HuH-7.5 (cell line): ENCODE measurements around the gene KRTAP2-4.
"Not testable (repeated sequence)": the region's sequence is repeated elsewhere in the genome, so short reads cannot be mapped to it uniquely, and the experiment has no call there.

Experiments
- DNase-seq: peaks from one replicate; pipeline ENCODE4 v3.0.0; 2011; ENCODE audit warnings: low spot score

The KRTAP2-4 gene, protein sequence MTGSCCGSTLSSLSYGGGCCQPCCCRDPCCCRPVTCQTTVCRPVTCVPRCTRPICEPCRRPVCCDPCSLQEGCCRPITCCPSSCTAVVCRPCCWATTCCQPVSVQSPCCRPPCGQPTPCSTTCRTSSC

GRCh38 chr17:41065829-41066624 is at the start of gene KRTAP2-4:
KRTAP2-4 (minus strand) TSS chr17:41065879; CDS start chr17:41065845, 34 bp downstream.
- DNase-seq, result no peak

DNA sequence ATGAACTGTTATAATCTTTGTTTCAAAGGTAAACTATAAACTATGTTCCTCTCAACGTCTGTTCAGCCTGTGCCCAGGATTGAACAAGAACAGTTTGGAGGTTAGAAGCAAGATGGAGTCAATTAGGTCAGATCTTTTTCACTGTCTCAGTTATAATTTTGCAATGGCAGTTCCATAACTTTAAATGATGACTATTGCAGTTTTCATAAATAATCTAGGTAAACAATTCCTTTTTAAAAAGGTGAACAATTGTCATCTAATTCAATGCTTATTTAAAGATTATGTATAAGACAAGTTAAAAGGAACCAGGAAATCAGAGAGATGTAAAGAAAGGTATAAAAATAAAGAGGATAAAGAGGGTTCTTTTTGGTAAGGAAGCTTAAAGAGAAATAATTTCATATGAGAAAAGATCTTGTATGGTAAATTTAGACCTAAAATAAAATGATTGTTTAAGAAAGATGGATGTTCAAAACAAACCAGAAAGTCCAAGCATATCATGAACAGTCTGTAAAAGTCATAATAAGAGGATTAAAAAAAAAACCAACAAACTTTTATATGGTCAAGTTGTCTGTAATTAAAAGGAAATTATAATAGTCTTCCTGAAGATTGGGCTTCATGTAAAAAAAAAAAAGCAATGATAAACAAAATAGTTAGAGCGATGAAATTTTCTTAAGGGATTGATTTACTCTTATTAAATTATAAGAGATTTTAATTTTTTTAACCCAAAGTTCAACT is 45.6 kb upstream of the KRTAP2-4 start:
- DNase-seq, result no peak

DNA sequence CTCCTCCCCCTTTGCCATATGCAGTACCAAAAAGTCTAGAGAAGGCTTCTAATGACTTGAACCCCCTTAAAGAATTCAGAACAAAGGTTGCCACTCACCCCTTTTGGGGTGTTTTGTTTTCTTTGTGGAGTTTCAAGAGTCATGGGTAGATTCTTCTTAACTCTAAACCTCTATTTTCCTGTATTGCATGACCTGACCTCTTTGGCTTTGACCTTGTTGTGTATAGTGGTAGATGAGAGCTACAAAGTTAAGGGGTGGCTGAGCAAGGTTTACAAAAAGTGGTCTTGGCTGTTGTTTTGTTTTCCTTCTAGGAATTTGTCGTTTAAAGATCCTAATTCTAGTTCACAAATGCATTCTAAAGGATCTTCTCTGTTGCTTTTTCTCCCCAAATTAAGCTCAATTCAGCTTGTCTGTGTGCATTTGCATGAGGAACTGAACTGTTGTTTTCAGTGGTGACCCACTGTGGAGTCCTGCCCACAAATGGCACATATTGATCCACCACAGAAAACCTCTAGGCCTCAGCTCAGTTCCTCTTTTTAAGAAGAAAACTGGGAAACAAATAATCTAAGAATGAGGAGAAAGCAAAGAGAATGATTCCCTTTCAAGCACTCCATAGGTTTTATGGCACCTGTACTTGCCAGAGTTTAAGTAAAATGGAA is 43.2 kb upstream of the KRTAP2-4 start:
- not testable (repeated sequence) for DNase-seq

- DNase-seq, result no peak
Observed at GRCh38 chr17:41107941-41108450, 42.3 kb upstream of the KRTAP2-4 start.

GRCh38 chr17:41105347-41105746 is 39.7 kb upstream of the KRTAP2-4 start, which contains the start of gene KRTAP4-9:
KRTAP4-9 (plus strand) TSS chr17:41105389; CDS start chr17:41105389, 0 bp downstream.
- not testable (repeated sequence) for DNase-seq

DNA sequence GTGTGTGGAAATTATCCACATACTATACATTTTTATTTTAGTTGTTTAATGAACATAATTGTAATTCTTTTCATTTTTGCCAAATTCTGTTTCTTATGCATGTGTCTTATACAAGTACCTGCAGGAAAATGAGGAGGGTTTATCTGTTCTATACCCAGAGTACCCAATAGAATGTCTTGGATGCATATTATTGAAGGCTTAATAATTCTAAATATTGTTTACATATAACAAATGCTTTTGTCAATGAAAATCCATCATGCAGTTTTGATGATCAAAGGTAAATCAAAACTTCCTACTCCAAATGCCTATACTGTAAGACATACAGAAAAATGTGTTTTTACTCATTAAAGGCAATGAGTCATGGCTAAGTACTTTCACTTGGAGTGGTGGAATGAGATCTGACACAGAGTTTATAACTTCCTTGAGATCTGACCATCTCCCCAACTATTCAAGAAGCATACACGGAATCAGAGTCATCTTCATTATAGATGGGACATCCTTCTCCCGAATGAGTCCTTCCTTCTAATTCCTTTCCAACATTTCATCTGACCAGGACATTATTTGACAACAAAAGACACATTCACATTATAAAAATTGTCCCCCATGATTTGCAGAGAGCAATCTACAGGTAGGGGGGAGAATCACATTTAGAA is 38.8 kb upstream of the KRTAP2-4 start:
- not testable (repeated sequence) for DNase-seq

DNA sequence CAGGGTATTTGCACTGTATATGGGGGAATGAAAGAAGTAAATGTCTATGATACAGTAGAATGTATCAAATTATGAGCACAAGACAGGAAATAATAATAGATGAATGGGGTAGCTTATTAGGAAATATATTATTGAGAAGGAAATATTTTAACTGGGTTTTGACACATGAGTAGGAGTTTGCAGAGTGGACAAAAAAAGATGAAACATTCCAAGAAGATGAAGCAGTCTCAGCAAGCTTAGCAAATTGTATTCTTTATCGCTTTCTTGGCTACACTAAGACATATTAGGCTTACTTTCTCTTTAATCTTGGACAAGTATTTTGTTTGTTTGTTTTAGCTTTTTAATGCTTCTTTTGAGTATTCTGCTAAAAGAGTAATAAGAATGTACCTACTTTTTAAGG is 38.2 kb upstream of the KRTAP2-4 start:
- no peak for DNase-seq

DNA sequence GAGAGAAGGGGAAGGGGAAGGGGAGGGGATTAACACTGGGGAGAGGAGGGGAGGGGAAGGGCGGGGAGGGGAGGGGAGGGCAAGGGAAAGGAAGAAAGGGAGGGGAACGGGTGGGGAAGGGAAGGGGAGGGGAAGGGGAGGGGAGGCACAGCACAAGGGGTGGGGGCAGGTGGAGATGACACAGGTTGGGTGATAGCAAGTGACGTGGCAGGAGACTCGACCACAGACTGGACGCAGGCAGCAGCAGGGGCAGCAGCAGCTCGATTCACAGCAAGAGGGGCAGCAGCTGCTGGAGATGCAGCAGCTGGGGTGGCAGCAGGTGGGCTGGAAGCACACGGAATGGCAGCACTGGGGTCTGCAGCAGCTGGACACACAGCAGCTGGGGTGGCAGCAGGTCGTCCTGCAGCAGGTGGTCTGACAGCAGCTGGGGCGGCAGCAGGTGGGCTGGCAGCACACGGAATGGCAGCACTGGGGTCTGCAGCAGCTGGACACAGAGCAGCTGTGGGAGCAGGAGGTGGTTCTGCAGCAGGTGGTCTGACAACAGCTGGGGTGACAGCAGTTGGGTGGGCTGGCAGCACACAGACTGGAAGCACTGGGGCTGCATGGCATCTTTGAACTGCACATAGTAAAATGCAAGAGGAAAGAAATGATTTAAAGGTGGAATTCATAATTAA is 36.0 kb upstream of the KRTAP2-4 start, which contains the start of gene KRTAP4-16:
KRTAP4-16 (minus strand) TSS at position 624 of the 674 bp plus-strand sequence; CDS start at position 624, 0 bp downstream.
- no peak for DNase-seq

GRCh38 chr17:41099682-41100480 is 34.2 kb upstream of the KRTAP2-4 start:
- DNase-seq, result not testable (repeated sequence)

DNA sequence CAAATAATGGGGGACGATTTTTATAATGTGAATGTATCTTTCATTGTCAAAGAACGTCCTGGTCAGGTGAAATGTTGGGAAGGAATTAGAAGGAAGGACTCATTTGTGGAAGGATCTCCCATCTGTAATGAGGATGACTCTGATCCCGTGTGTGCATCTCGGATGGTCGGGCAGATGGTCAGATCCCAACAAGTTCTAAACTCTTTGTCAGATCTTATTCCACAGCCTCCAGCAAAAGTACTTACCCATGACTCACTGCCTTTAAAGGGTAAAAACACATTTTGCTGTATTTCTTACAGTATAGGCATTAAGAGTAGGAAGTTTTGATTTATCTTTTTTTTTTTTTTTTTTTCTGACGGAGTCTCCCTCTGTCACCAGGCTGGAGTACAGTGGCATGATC is 32.8 kb upstream of the KRTAP2-4 start:
- no peak for DNase-seq

DNA sequence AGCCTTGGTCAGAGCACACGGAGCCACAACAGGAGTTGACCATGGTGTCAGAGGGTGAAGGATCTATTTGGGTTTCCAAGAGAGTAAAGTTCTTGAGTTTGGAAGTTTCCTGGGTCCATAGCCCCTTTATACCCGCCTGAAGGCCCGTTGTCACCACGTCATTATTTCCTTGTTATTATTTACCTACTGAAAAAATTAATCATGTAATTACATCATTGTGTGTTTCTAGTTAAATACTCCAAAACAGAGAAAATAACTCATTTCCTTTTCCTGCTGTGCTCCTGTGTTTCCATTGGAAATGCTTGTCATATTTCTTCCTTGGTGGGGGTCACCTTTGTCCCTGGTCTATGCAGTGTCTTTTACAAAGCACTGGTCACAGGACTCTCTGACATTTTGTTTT is 32.4 kb upstream of the KRTAP2-4 start, which contains the start of gene KRTAP4-8:
KRTAP4-8 (minus strand) TSS at position 101 of the 400 bp plus-strand sequence; CDS start at position 43, 58 bp downstream.
- DNase-seq, result no peak

GRCh38 chr17:41096055-41096454 is 30.4 kb upstream of the KRTAP2-4 start:
- DNase-seq, result no peak

DNA sequence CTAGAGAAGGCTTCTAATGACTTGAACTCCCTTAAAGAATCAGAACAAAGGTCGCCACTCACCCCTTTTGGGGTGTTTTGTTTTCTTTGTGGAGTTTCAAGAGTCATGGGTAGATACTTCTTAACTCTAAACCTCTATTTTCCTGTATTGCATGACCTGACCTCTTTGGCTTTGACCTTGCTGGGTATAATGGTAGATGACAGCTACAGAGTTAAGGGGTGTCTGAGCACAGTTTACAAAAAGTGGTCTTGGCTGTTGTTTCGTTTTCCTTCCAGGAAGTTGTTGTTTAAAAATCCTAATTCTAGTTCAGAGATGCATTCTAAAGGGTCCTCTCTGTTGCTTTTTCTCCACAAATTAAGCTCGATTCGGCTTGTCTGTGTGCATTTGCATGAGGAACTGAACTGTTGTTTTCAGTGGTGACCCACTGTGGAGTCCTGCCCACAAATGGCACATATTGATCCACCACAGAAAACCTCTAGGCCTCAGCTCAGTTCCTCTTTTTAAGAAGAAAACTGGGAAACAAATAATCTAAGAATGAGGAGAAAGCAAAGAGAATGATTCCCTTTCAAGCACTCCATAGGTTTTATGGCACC is 23.2 kb upstream of the KRTAP2-4 start:
- DNase-seq, result not testable (repeated sequence)

- DNase-seq, result not testable (repeated sequence)
Observed at GRCh38 chr17:41084100-41084856, 18.6 kb upstream of the KRTAP2-4 start, which contains the start of gene KRTAP4-7. KRTAP4-7 (plus strand) TSS chr17:41084150; CDS start chr17:41084207, 57 bp downstream.

DNA sequence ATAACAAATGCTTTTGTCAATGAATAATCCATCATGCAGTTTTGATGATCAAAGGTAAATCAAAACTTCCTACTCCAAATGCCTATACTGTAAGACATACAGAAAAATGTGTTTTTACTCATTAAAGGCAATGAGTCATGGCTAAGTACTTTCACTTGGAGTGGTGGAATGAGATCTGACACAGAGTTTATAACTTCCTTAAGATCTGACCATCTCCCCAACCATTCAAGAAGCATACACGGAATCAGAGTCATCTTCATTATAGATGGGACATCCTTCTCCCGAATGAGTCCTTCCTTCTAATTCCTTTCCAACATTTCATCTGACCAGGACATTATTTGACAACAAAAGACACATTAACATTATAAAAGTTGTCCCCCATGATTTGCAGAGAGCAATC is 17.7 kb upstream of the KRTAP2-4 start:
- not testable (repeated sequence) for DNase-seq

DNA sequence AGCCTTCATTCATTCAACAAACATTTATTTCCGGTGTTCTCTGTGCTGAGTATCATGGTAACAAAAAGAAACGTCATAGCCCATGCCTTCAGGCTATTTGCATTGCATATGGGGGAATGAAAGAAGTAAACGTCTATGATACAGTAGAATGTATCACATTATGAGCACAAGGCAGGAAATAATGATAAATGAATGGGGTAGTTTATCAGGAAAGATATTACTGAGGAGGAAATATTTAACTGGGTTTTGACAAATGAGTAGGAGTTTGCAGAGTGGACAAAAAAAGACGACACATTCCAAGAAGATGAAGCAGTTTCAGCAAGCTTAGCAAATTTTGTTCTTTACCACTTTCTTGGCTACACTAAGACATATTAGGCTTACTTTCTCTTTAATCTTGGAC is 16.9 kb upstream of the KRTAP2-4 start:
- no peak for DNase-seq

GRCh38 chr17:41076788-41077187 is 11.1 kb upstream of the KRTAP2-4 start:
- DNase-seq, result no peak

GRCh38 chr17:41073676-41074075 is 8.0 kb upstream of the KRTAP2-4 start:
- DNase-seq, result no peak
